ENCODE data around the gene VTI1B.

GRCh38 chr14:67609642-67610310, 64.7 kb downstream of the VTI1B start:
- no peak for TF ChIP-seq CTCF (IDR thresholded peaks at IDR 0.05)
- TF ChIP-seq POLR2A (IDR thresholded peaks at IDR 0.05) = no peak
